HG03139 (cell line): ENCODE measurements around the gene LAMA3.

Source experiments
- ATAC-seq: cut with Tn5 transposase; IDR thresholded peaks from one replicate; pipeline ENCODE4 v1.9.1; 2021; ENCODE audit not compliant: unreplicated experiment

Gene LAMA3

GRCh38 chr18:23689031-23689615 lies at the start of gene LAMA3:
TSS of gene LAMA3 (plus strand) at chr18:23689453. CDS start at chr18:23689684, 231 bp downstream.
- no peak for ATAC-seq

GRCh38 chr18:23640052-23640451 lies 49.2 kb upstream of the LAMA3 start:
- ATAC-seq = no peak

GRCh38 chr18:23641143-23641720 lies 48.0 kb upstream of the LAMA3 start:
- ATAC-seq = no peak

GRCh38 chr18:23641937-23642666 lies 47.2 kb upstream of the LAMA3 start:
- ATAC-seq = no peak

- ATAC-seq = no peak
Measured at GRCh38 chr18:23643815-23644490, 45.3 kb upstream of the LAMA3 start.

GRCh38 chr18:23645568-23646175 lies 43.6 kb upstream of the LAMA3 start:
- no peak for ATAC-seq

GRCh38 chr18:23646282-23646681 lies 43.0 kb upstream of the LAMA3 start:
- ATAC-seq = no peak

GRCh38 chr18:23648456-23648855 lies 40.8 kb upstream of the LAMA3 start:
- no peak for ATAC-seq

- ATAC-seq = no peak
Measured at GRCh38 chr18:23648940-23649607, 40.2 kb upstream of the LAMA3 start.

- ATAC-seq = no peak
Measured at GRCh38 chr18:23650968-23651927, 38.0 kb upstream of the LAMA3 start.

- no peak for ATAC-seq
Measured at GRCh38 chr18:23652232-23652631, 37.0 kb upstream of the LAMA3 start.

GRCh38 chr18:23658285-23658684 lies 31.0 kb upstream of the LAMA3 start:
- ATAC-seq = no peak

GRCh38 chr18:23661735-23662308 lies 27.4 kb upstream of the LAMA3 start:
- ATAC-seq = no peak

- ATAC-seq = no peak
Measured at GRCh38 chr18:23662309-23663263, 26.7 kb upstream of the LAMA3 start, which contains the start of gene ANKRD29. TSS of gene ANKRD29 (minus strand) at chr18:23662911. CDS start at chr18:23662730, 181 bp downstream.

- ATAC-seq = no peak
Measured at GRCh38 chr18:23664674-23665073, 24.6 kb upstream of the LAMA3 start.

GRCh38 chr18:23667114-23667513 lies 22.1 kb upstream of the LAMA3 start:
- ATAC-seq = no peak

- ATAC-seq = no peak
Measured at GRCh38 chr18:23668731-23669130, 20.5 kb upstream of the LAMA3 start.

- no peak for ATAC-seq
Measured at GRCh38 chr18:23669202-23669766, 20.0 kb upstream of the LAMA3 start.
